ENCODE data around the gene PAN3. TPM values are rescaled to one million over a fixed set of nuclear protein-coding genes. Genes with fewer than 3 reads are reported as not detected.

The PAN3 gene
- total and polyA plus RNA-seq, 8 donors = 24.1 to 63.2 (median 55.2) TPM

DNA sequence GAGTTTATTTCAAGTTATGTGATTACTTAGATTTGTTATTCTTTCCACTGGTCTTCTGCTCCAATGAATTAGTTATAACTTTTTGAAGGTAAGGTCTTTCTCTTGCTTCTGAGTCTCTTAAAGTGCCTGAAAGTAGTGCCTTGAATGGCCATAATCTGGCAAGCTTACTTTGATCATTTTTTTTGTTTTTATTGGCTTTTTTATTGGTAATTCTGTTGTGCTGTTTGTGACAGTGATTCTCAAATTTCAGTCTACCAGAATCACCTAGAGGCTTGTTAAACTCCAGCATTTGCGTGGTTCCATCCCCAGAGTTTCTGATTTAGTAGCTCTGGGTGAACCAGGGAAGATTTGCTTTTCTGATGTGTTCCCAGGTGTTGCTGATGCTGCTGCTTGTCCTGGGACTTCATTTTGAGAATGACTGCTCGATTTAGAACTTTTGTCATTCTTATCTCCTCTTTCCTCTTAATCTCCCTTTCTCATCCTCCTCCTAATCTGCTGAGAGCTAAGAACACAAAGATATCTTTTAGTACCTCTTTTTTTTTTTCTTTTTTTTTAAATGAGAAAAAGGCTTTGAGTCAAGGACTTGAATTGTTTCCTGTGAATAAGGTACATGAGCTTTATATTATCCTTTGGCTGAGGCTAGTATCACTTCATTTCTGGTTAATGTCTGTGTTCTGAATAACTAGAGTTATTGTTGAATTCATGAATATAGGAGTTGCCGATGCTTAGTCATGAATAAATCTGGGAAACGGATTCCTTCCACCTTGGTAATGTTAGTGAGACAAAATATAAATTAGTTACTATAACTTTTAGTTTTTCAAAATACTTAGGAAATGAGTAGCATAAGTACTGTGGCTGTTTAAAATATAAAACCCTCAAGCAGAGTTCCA lies 91.4 kb downstream of the PAN3 start:
- H3K4me1 ChIP-seq = no peaks in the 10 kb centered on the region
- H3K4me3 ChIP-seq = no peak overlapping the region
- H3K36me3 ChIP-seq = peaks cover 0 to 5% of the 10 kb centered on the region in 2 donors
- intact Hi-C loops (cut with DNase I) = no loop called here
- H3K27ac ChIP-seq = no peak overlapping the region
- no peaks in the 10 kb centered on the region for H3K9me3 ChIP-seq
- no peak for DNase-seq
- ATAC-seq = no peak
- no peaks in the 10 kb centered on the region for H3K27me3 ChIP-seq
- TF ChIP-seq, protein P1, sequence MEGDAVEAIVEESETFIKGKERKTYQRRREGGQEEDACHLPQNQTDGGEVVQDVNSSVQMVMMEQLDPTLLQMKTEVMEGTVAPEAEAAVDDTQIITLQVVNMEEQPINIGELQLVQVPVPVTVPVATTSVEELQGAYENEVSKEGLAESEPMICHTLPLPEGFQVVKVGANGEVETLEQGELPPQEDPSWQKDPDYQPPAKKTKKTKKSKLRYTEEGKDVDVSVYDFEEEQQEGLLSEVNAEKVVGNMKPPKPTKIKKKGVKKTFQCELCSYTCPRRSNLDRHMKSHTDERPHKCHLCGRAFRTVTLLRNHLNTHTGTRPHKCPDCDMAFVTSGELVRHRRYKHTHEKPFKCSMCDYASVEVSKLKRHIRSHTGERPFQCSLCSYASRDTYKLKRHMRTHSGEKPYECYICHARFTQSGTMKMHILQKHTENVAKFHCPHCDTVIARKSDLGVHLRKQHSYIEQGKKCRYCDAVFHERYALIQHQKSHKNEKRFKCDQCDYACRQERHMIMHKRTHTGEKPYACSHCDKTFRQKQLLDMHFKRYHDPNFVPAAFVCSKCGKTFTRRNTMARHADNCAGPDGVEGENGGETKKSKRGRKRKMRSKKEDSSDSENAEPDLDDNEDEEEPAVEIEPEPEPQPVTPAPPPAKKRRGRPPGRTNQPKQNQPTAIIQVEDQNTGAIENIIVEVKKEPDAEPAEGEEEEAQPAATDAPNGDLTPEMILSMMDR (IDR thresholded peaks at IDR 0.05) = no peak

DNA sequence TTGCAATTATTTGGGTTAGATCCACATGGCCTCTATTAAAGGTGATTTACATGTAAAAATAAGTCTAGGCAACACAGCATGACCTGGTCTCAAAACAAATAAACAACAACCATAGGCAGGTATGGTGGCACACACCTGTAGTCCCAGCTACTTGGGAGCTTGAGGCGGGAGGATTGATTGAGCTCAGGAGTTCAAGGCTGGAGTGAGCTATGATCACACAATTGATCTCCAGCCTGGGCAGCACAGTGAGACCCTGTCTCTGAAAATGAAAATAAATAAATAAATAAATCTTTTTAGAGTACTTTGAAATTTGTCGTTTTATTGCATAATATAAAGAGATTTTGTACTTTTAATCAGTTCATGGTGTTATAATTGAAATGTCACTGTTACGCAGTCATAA lies 93.3 kb downstream of the PAN3 start:
- DNase-seq (no peak), ATAC-seq (no peak)
- TF ChIP-seq, protein P1 (IDR thresholded peaks at IDR 0.05) = no peak
- Histone ChIP-seq H3K27me3 (no peaks in the 10 kb centered on the region), H3K4me1 (no peaks in the 10 kb centered on the region), H3K27ac (no peak overlapping the region), H3K36me3 (peaks cover 0 to 5% of the 10 kb centered on the region in 2 donors), H3K4me3 (no peak overlapping the region), H3K9me3 (no peaks in the 10 kb centered on the region)
- intact Hi-C loops (cut with DNase I) = no loop called here

DNA sequence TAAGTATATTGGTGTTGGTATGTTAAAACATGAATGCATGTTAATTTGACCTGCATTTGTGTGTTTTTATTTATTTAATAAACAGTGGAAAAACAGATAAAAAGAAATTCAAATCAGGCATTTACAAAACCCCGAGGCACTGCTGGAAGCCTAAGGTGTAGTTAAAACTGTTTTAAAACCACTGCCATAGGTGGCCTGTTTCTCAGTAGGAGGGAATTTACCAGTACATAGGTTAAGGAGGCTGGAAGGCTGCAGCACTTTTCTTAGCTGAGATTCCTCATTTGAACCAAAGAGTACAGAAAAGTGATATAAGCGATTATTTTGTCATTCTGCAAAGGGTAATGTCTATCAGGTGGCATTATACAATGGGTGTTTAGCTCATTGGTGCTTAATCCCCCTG lies 99.6 kb downstream of the PAN3 start:
- DNase-seq (no peak), ATAC-seq (no peak)
- no peak overlapping the region for H3K27ac ChIP-seq
- no peaks in the 10 kb centered on the region for H3K9me3 ChIP-seq
- intact Hi-C loops (cut with DNase I) = no loop called here
- no peaks in the 10 kb centered on the region for H3K4me1 ChIP-seq
- H3K36me3 ChIP-seq = peaks cover 0 to 12% of the 10 kb centered on the region in 2 donors
- no peak overlapping the region for H3K4me3 ChIP-seq
- no peaks in the 10 kb centered on the region for H3K27me3 ChIP-seq
- TF ChIP-seq, protein P1 (IDR thresholded peaks at IDR 0.05) = no peak

DNA sequence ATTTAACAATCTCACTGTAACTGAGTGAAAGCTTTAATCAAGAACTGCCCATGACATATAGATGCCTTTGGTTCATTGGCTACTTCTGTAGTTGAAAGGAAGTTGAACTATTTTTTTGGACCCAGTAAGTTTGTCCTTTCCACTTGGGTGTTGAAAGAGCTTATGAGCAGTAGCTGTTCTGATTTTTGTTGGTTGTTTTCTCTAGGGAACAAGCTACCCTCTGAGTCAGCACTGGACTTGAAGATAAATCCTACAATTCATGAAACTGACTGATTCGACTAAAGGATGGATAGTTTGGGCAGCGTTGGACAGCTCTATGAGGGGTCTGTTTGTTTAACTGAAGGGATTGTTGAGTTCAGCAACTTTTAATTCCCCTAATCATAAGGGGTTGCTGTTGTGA lies 101.0 kb downstream of the PAN3 start:
- Histone ChIP-seq H3K27me3 (no peaks in the 10 kb centered on the region), H3K4me3 (no peak overlapping the region), H3K4me1 (no peaks in the 10 kb centered on the region), H3K27ac (no peak overlapping the region), H3K36me3 (peaks cover 0 to 24% of the 10 kb centered on the region in 2 donors), H3K9me3 (no peaks in the 10 kb centered on the region)
- no peak for ATAC-seq
- DNase-seq = no peak
- TF ChIP-seq, protein P1 (IDR thresholded peaks at IDR 0.05) = no peak
- intact Hi-C loops (cut with DNase I) = no loop called here

DNA sequence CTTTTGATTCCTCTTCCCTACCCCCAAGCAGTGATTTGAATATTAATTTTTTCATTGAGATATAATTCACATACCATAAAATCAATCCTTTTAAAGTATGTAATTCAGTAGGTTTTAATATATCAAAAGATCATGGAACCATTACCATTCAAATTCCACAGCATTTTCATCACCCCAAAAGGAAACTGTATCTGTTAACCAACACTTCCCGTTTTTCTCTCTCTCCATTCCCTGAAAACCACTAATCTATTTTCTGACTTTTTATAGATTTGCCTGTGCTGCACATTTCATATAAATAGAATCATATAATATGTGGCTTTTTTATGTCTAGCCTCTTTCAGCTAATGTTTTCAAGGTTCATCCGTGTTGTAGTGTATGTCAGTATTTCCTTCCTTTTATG lies 107.1 kb downstream of the PAN3 start:
- no peak for DNase-seq
- no peak overlapping the region for H3K4me3 ChIP-seq
- no peak for ATAC-seq
- intact Hi-C loops (cut with DNase I) = no loop called here
- H3K36me3 ChIP-seq = peaks cover 0 to 24% of the 10 kb centered on the region in 2 donors
- TF ChIP-seq, protein P1 (IDR thresholded peaks at IDR 0.05) = no peak
- H3K27me3 ChIP-seq = no peaks in the 10 kb centered on the region
- H3K9me3 ChIP-seq = no peaks in the 10 kb centered on the region
- peaks cover 0 to 7% of the 10 kb centered on the region in 2 donors for H3K4me1 ChIP-seq
- no peak overlapping the region for H3K27ac ChIP-seq
